ENCODE results near the gene TTLL7.

Gene TTLL7

GRCh38 chr1:83856381-83856780, 142.6 kb downstream of the TTLL7 start:
- peaks cover 6% of the 10 kb centered on the region for H3K27me3 Mint-ChIP-seq
- H3K4me1 Mint-ChIP-seq (ENCODE audit: low read depth) = peaks cover 5% of the 10 kb centered on the region
- no peak overlapping the region for H3K27ac Mint-ChIP-seq
- no peaks in the 10 kb centered on the region for H3K36me3 Mint-ChIP-seq (ENCODE audit: low read depth)
- no peak overlapping the region for H3K4me3 Mint-ChIP-seq
- intact Hi-C loops (cut with micrococcal nuclease) = no loop called here
- H3K9me3 Mint-ChIP-seq = no peaks in the 10 kb centered on the region

GRCh38 chr1:83854456-83854855, 144.5 kb downstream of the TTLL7 start:
- no peak overlapping the region for H3K27ac Mint-ChIP-seq
- no peaks in the 10 kb centered on the region for H3K27me3 Mint-ChIP-seq
- no peaks in the 10 kb centered on the region for H3K36me3 Mint-ChIP-seq (ENCODE audit: low read depth)
- H3K4me3 Mint-ChIP-seq = no peak overlapping the region
- intact Hi-C loops (cut with micrococcal nuclease) = no loop called here
- no peaks in the 10 kb centered on the region for H3K4me1 Mint-ChIP-seq (ENCODE audit: low read depth)
- no peaks in the 10 kb centered on the region for H3K9me3 Mint-ChIP-seq

- intact Hi-C loops (cut with micrococcal nuclease) = no loop called here
- no peaks in the 10 kb centered on the region for H3K9me3 Mint-ChIP-seq
- no peaks in the 10 kb centered on the region for H3K27me3 Mint-ChIP-seq
- H3K36me3 Mint-ChIP-seq (ENCODE audit: low read depth) = no peaks in the 10 kb centered on the region
- no peaks in the 10 kb centered on the region for H3K4me1 Mint-ChIP-seq (ENCODE audit: low read depth)
- no peak overlapping the region for H3K4me3 Mint-ChIP-seq
- no peak overlapping the region for H3K27ac Mint-ChIP-seq
These were observed 148.1 kb downstream of the TTLL7 start for GRCh38 chr1:83850834-83851233.

DNA sequence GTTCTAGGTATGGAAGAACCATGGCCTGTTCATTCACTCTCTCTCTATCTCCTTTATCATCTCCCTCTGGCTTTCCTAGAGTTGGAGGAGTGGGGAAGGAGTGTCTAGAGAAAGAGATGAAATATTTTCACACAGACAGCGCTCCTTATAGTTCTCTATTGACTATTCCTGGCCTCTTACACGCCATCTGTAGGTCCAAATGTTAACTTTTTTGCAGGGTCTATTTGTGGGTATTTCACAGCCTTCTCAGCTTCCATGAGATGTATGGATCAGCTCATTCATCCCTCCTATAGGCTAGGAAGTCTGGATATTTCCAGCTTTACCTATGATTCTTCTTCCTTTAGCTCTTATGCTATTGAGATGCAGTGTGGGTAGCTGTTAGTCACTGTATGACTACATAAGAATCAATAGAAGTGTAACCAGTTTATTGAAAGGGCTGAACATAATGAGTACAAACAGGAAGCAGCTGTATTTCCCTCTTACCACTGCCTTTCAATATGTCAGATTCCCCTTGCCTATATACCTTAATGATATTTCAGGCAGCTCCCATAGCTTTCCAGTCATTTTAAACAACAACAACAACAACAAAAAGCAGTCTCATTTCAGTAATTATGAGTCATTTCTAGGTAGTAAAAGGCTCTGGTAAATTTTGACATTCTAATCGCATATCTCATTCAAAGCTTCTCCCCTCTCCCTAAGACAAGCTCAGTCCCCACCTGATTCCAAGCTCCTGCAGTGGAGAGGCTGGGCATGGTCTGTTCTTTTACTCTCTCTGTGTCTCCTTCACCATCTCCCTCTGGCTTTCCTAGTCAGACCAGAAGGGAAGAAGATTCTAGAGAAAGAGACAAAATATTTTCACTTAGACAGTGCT, 149.5 kb downstream of the TTLL7 start:
- intact Hi-C loops (cut with micrococcal nuclease) = no loop called here
- peaks cover 5% of the 10 kb centered on the region for H3K4me1 Mint-ChIP-seq (ENCODE audit: low read depth)
- H3K36me3 Mint-ChIP-seq (ENCODE audit: low read depth) = no peaks in the 10 kb centered on the region
- H3K9me3 Mint-ChIP-seq = no peaks in the 10 kb centered on the region
- no peak overlapping the region for H3K4me3 Mint-ChIP-seq
- H3K27me3 Mint-ChIP-seq = no peaks in the 10 kb centered on the region
- H3K27ac Mint-ChIP-seq = no peak overlapping the region

DNA sequence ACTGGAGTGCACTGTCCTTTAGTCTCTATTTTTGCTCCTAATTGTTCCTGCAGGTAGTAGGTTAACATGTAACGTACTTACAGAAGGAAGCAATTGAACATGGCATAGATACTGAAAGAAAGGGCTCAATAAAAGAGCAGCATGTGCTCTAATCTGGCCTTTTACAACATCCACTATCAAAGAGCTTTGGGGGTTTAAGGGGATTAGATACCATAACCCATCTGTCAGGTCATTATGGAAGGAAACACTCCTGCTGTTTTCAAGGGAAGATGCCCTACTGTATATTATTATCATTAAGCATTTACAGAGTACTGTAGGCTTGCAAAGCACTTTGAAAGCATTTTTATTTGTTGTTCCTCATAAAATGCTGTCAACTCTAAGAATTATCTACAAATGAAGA, 152.8 kb downstream of the TTLL7 start:
- no peaks in the 10 kb centered on the region for H3K9me3 Mint-ChIP-seq
- no peaks in the 10 kb centered on the region for H3K27me3 Mint-ChIP-seq
- H3K27ac Mint-ChIP-seq = no peak overlapping the region
- H3K4me3 Mint-ChIP-seq = no peak overlapping the region
- H3K4me1 Mint-ChIP-seq (ENCODE audit: low read depth) = peaks cover 5% of the 10 kb centered on the region
- no peaks in the 10 kb centered on the region for H3K36me3 Mint-ChIP-seq (ENCODE audit: low read depth)
- intact Hi-C loops (cut with micrococcal nuclease) = no loop called here

- no peaks in the 10 kb centered on the region for H3K27me3 Mint-ChIP-seq
- intact Hi-C loops (cut with micrococcal nuclease) = no loop called here
- peaks cover 5% of the 10 kb centered on the region for H3K4me1 Mint-ChIP-seq (ENCODE audit: low read depth)
- H3K4me3 Mint-ChIP-seq = no peak overlapping the region
- no peaks in the 10 kb centered on the region for H3K36me3 Mint-ChIP-seq (ENCODE audit: low read depth)
- no peaks in the 10 kb centered on the region for H3K9me3 Mint-ChIP-seq
- no peak overlapping the region for H3K27ac Mint-ChIP-seq
These were observed 153.4 kb downstream of the TTLL7 start for GRCh38 chr1:83845437-83846071.

DNA sequence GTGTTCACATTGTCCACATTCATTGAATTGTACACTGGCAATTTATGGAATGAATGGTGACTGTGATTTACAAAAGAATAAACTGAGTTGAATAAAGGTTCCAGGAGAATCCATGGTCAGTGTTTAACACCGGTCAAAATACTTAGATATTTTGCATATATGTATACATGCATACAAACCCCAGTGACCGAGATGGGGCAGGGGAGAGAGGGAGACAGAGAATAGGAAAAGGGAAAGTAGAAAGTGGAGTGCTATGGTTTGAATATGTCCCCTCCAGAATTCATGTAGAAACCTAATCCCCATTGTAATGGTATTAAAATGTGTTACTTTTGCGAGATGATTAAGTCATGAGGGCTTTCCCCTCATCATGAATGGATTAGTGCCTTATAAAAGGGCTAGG, 154.4 kb downstream of the TTLL7 start:
- H3K9me3 Mint-ChIP-seq = no peaks in the 10 kb centered on the region
- no peaks in the 10 kb centered on the region for H3K36me3 Mint-ChIP-seq (ENCODE audit: low read depth)
- H3K4me3 Mint-ChIP-seq = no peak overlapping the region
- intact Hi-C loops (cut with micrococcal nuclease) = no loop called here
- no peak overlapping the region for H3K27ac Mint-ChIP-seq
- peaks cover 5% of the 10 kb centered on the region for H3K4me1 Mint-ChIP-seq (ENCODE audit: low read depth)
- no peaks in the 10 kb centered on the region for H3K27me3 Mint-ChIP-seq

DNA sequence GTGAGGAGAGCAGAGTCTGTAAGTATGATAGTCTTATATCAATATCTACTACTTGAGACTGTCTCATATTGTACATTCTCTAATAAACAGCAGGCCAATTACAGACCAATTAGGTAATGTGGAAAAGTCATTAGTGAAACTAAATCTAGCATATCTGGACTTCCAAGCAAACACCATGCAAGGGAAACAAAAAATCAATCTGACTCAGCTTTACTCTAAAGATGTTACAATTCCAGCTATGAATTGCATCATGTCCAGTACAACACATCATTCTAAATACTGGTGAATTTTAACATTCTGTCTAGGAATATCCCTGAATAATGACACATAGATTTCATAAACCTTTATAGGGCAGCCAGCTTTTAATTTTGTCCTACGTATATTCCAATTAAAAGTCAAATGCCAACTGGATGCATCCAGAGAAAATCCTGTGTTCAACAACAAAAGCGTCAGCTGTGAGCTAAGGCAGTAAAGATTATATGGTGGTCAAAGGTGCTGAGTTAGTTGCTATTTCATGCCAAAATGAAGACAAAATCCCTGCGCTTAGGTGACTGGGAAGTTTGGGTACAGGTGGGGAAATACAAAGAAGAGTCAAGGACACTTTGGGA, 159.3 kb downstream of the TTLL7 start:
- Mint-ChIP-seq H3K9me3 (no peaks in the 10 kb centered on the region), H3K27ac (no peak overlapping the region), H3K4me3 (no peak overlapping the region), H3K27me3 (no peaks in the 10 kb centered on the region), H3K36me3 (ENCODE audit: low read depth) (no peaks in the 10 kb centered on the region), H3K4me1 (ENCODE audit: low read depth) (no peaks in the 10 kb centered on the region)
- intact Hi-C loops (cut with micrococcal nuclease) = no loop called here

- no peaks in the 10 kb centered on the region for H3K9me3 Mint-ChIP-seq
- no peak overlapping the region for H3K27ac Mint-ChIP-seq
- H3K36me3 Mint-ChIP-seq (ENCODE audit: low read depth) = no peaks in the 10 kb centered on the region
- no peak overlapping the region for H3K4me3 Mint-ChIP-seq
- no peaks in the 10 kb centered on the region for H3K4me1 Mint-ChIP-seq (ENCODE audit: low read depth)
- no peaks in the 10 kb centered on the region for H3K27me3 Mint-ChIP-seq
- intact Hi-C loops (cut with micrococcal nuclease) = no loop called here
These were observed 160.4 kb downstream of the TTLL7 start for GRCh38 chr1:83838573-83838972.

- intact Hi-C loops (cut with micrococcal nuclease) = no loop called here
- Mint-ChIP-seq H3K9me3 (no peaks in the 10 kb centered on the region), H3K4me3 (no peak overlapping the region), H3K4me1 (ENCODE audit: low read depth) (no peaks in the 10 kb centered on the region), H3K27ac (no peak overlapping the region), H3K27me3 (no peaks in the 10 kb centered on the region), H3K36me3 (ENCODE audit: low read depth) (no peaks in the 10 kb centered on the region)
These were observed 162.4 kb downstream of the TTLL7 start for GRCh38 chr1:83836543-83836942.

DNA sequence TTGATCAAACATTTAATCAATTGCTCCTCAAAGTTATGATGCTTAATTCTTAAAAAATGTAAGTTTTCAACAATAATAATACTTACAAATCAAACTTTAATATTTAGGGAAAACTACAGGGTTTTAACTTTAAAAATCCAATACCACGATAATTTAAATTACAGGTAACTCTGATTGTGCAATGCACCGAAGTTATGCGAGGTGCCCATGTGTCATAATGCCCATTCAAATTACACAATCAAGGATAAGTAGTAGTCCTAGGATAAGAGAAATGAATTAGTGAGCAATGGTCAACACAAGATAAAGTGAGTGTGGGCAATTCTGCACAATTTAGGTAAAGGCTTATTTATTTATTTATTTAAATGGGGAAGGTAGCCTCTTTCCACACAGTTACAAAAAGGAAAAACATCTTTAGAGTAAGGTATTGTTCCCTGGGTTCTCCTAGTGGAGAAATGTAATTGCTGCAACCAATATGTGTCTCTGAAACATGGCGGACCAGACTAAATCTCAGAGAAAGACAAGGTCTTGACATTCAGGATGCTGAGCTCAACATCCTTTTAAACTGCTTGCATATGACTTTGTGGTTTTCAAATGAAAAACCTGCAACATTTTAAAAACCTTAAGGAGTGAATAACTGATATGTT, 164.2 kb downstream of the TTLL7 start:
- Mint-ChIP-seq H3K4me1 (ENCODE audit: low read depth) (no peaks in the 10 kb centered on the region), H3K9me3 (no peaks in the 10 kb centered on the region)

GRCh38 chr1:83832194-83832593, 166.7 kb downstream of the TTLL7 start:
- no peak overlapping the region for H3K4me3 Mint-ChIP-seq
- intact Hi-C loops (cut with micrococcal nuclease) = no loop called here

More for the DNA sequence above, 164.2 kb downstream of the TTLL7 start:
- intact Hi-C loops (cut with micrococcal nuclease) = no loop called here
- Mint-ChIP-seq H3K4me3 (no peak overlapping the region), H3K36me3 (ENCODE audit: low read depth) (no peaks in the 10 kb centered on the region), H3K27ac (no peak overlapping the region), H3K27me3 (no peaks in the 10 kb centered on the region)

GRCh38 chr1:83829106-83829505, 169.8 kb downstream of the TTLL7 start:
- H3K27ac Mint-ChIP-seq = no peak overlapping the region
- no peaks in the 10 kb centered on the region for H3K9me3 Mint-ChIP-seq

More at GRCh38 chr1:83832194-83832593, 166.7 kb downstream of the TTLL7 start:
- Mint-ChIP-seq H3K4me1 (ENCODE audit: low read depth) (peaks cover 8% of the 10 kb centered on the region), H3K36me3 (ENCODE audit: low read depth) (no peaks in the 10 kb centered on the region), H3K27ac (no peak overlapping the region), H3K9me3 (no peaks in the 10 kb centered on the region), H3K27me3 (no peaks in the 10 kb centered on the region)

GRCh38 chr1:83828456-83828855, 170.5 kb downstream of the TTLL7 start:
- Mint-ChIP-seq H3K4me1 (ENCODE audit: low read depth) (peaks cover 8% of the 10 kb centered on the region), H3K36me3 (ENCODE audit: low read depth) (no peaks in the 10 kb centered on the region), H3K4me3 (no peak overlapping the region), H3K9me3 (no peaks in the 10 kb centered on the region), H3K27me3 (no peaks in the 10 kb centered on the region), H3K27ac (no peak overlapping the region)
- intact Hi-C loops (cut with micrococcal nuclease) = no loop called here

More at GRCh38 chr1:83829106-83829505, 169.8 kb downstream of the TTLL7 start:
- no peaks in the 10 kb centered on the region for H3K27me3 Mint-ChIP-seq
- H3K4me1 Mint-ChIP-seq (ENCODE audit: low read depth) = peaks cover 8% of the 10 kb centered on the region
- no peak overlapping the region for H3K4me3 Mint-ChIP-seq
- intact Hi-C loops (cut with micrococcal nuclease) = no loop called here
- no peaks in the 10 kb centered on the region for H3K36me3 Mint-ChIP-seq (ENCODE audit: low read depth)

Data from dendritic cell treated with granulocyte-macrophage colony-stimulating factor and Interleukin-4, amounts not matched to agents 40 ng/mL and 50 ng/mL, for 4 days (primary cell).